IPS-18a (cell line): Measurements from ENCODE around the gene USP47.

ENCODE experiments used
- H3K27ac ChIP-seq: one replicate; pipeline ENCODE4 v1.5.1; 2013; ENCODE audit warnings: low read length
- H3K27me3 ChIP-seq: one replicate; pipeline ENCODE4 v1.6.1; 2013; ENCODE audit warnings: mild to moderate bottlenecking, low read length; ENCODE audit not compliant: control insufficient read depth, insufficient read depth
- H3K36me3 ChIP-seq: one replicate; pipeline ENCODE4 v1.6.1; 2013; ENCODE audit warnings: low read depth, low read length; ENCODE audit not compliant: control insufficient read depth
- H3K4me1 ChIP-seq: one replicate; pipeline ENCODE4 v1.6.1; 2013; ENCODE audit warnings: low read depth, low read length; ENCODE audit not compliant: control insufficient read depth
- H3K4me3 ChIP-seq: one replicate; pipeline ENCODE4 v1.5.1; 2013; ENCODE audit warnings: low read length
- H3K9ac ChIP-seq: one replicate; pipeline ENCODE4 v1.6.1; 2013; ENCODE audit warnings: mild to moderate bottlenecking, low read length, moderate library complexity
- H3K9me3 ChIP-seq: one replicate; pipeline ENCODE4 v1.6.1; 2013; ENCODE audit warnings: low read depth, low read length; ENCODE audit not compliant: control insufficient read depth

USP47 gene

DNA sequence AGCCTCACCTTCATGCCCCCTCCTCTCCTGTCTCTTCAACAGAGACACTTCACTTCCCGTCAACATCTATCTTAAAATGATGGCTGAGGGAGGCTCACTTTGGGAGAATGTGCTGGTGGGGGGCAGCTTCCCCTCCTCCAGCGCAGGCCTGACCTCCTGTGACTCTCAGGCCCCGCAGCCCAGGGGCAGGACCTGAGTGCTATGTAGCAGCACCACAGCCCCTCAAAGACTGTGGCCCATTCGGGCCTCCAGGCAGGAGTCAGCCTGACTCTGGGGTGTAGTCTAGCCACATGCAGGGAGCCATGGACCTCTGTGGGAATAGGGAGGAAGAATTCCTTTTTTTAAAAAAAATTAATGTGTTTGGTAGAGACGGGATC, 123.0 kb downstream of the USP47 start:
- Histone ChIP-seq H3K4me1 (no peaks in the 10 kb centered on the region), H3K27me3 (no peaks in the 10 kb centered on the region), H3K4me3 (no peak overlapping the region), H3K27ac (no peak overlapping the region), H3K36me3 (no peaks in the 10 kb centered on the region), H3K9me3 (no peaks in the 10 kb centered on the region), H3K9ac (no peak overlapping the region)

DNA sequence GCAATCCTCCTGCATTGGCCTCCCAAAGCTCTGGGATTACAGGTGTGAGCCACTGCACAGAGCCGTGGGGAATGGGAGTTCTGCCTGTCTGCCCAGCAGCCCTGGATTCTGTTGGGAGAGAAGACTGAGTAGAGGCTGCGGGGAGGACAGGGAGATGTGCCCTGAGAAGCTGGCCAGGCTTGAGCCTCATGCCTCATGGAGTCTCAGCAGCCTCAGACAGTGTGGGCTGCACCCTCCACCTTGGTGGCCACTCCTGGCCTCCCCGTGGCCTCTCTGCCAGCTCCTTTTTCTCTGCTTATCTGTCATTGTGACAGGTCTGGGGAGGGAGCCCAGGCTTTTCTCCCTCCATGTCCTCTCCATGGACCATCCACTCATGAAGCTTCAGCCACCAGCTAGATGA, 123.4 kb downstream of the USP47 start:
- H3K27me3 ChIP-seq = no peaks in the 10 kb centered on the region
- no peaks in the 10 kb centered on the region for H3K4me1 ChIP-seq
- no peaks in the 10 kb centered on the region for H3K9me3 ChIP-seq
- H3K27ac ChIP-seq = no peak overlapping the region
- no peak overlapping the region for H3K4me3 ChIP-seq
- H3K9ac ChIP-seq = no peak overlapping the region
- no peaks in the 10 kb centered on the region for H3K36me3 ChIP-seq

DNA sequence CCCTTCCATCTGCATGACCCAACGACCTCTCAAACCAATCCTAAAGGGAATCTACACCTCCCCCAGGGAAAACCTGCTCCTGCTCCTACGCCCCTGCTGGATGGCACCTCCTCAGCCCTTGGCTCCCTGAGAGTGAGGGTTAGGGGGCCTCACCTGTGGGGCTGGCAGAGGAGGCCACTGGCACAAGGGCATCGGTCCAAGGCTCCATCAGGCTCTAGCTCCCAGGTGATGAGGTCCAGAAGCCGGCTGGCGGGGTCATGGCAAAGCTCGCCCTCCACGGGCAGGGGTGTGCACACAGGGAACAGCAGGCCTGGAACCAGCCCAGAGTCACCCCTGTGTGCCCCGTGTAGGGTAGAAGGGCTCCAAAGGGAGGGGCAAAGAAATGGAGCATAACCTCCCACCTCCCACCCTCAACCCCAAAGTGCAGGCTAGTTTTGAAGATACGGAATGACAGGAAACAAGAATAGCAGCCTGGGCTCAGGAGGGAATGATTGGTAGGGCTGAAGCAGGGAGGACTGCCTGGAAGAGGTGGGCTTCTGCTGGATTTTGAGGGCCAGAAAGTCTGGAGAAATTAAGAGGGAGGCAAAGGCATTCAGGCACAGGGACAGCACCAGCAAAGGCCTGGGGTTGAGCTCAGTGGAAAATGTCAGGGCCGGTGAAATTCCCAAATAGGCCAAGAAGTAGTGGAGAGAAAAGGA, 124.0 kb downstream of the USP47 start:
- H3K9me3 ChIP-seq = no peaks in the 10 kb centered on the region
- no peaks in the 10 kb centered on the region for H3K36me3 ChIP-seq
- H3K9ac ChIP-seq = no peak overlapping the region
- no peak overlapping the region for H3K27ac ChIP-seq
- no peaks in the 10 kb centered on the region for H3K4me1 ChIP-seq
- H3K4me3 ChIP-seq = no peak overlapping the region
- no peaks in the 10 kb centered on the region for H3K27me3 ChIP-seq

DNA sequence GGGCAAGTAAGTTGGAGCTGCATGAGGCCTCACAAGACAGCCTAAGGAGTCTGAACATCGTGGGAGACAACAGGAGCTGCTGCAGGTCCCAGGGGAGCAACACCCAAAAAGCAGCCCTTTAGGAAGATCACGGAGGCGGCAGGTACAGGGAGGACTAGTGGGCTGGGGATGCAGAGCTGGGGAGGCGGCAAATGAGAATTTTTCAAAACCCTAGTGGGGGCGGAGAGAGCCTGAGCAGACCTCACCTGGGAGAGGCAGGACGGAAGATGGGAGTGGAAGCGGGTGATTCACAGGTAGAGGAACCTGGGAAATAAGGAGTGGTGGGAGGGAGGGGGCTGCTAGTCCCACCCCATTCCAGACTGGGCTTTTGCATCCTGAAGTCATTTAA, 124.6 kb downstream of the USP47 start:
- Histone ChIP-seq H3K9ac (no peak overlapping the region), H3K4me1 (no peaks in the 10 kb centered on the region), H3K27ac (no peak overlapping the region), H3K27me3 (no peaks in the 10 kb centered on the region), H3K36me3 (no peaks in the 10 kb centered on the region), H3K4me3 (no peak overlapping the region), H3K9me3 (no peaks in the 10 kb centered on the region)

DNA sequence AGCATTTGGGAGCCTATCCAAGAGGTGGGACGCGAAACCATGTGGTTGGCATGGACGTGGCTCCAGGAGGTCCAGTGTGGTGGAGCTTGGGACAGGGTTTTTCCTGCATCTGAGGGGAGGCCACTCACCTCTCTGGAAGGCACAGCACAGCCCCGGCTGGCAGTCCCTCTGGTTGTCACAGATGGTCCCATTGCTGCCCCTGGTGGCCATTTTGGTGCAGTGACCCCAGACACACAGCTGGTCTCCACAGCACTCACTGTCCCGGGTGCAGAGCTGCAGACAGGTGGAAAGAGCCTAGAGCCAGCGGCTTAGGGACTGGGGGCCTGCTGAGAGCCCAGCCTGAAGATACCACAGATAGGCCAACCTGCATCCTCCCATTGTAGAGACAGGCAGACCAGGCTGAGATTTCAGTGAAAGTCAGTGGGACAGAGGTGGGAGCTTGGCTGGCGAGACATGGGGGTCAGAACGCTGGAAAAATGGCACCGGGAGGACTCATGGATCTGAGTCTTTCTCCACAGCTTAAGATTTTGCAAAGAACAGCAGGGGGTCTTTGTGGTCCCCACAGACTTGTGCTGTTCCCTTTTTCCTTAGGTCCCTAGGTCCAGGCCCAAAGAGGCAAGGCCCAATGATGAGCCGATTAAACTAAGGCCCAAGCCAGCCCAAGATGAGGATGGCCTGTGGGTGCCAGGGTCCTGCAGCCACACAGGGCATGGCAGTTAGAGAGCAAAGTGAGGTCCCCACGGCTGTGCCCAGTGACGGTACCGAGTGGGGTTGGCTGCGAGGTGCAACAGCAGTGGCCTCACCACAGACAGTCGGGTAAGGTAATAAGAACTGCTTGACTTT, 125.3 kb downstream of the USP47 start:
- H3K4me3 ChIP-seq = no peak overlapping the region
- no peak overlapping the region for H3K9ac ChIP-seq
- no peaks in the 10 kb centered on the region for H3K36me3 ChIP-seq
- H3K4me1 ChIP-seq = no peaks in the 10 kb centered on the region
- no peak overlapping the region for H3K27ac ChIP-seq
- no peaks in the 10 kb centered on the region for H3K27me3 ChIP-seq
- H3K9me3 ChIP-seq = no peaks in the 10 kb centered on the region

DNA sequence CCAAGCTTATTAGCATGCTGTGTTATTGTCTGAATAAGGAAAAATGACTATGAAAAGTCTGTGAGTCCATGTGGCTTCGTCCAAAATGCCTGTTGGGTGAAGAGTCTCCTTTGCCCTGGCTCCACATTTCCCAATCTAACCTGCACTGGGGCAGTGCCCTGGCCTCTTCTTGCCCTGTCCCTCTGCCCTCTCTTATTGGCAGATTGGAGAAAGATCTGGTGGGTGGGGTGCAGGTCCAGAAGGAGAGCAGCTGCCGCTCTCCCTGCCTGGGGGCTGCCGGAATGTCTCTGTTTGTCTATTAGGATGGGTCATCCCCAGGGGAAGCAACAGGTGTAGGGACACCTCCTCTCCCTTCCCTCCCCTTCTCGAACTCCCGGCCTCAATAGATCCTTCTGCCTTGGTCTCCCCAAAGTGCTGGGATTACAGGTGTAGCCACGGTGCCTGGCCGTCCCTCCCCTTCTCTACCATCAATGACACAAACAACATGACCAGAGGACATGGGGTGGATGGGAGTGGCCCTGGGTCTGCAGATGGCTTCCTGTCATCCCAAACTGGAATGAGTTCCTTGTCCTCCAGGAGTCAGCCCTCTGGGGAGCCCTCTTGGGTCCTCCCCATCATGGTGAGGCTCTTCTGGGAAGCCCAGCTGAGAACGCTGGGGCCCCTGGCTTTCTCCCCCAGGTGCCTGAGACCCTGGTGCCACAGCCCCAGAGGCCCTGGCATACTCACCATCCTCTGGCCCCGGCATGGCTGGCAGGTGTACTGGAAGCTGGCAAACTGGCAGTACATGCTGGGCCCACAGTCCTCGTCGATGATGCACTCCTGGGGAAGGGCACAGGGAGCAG, 126.1 kb downstream of the USP47 start:
- no peak overlapping the region for H3K27ac ChIP-seq
- no peaks in the 10 kb centered on the region for H3K27me3 ChIP-seq
- H3K4me3 ChIP-seq = no peak overlapping the region
- H3K9ac ChIP-seq = no peak overlapping the region
- H3K4me1 ChIP-seq = no peaks in the 10 kb centered on the region
- no peaks in the 10 kb centered on the region for H3K36me3 ChIP-seq
- no peaks in the 10 kb centered on the region for H3K9me3 ChIP-seq

DNA sequence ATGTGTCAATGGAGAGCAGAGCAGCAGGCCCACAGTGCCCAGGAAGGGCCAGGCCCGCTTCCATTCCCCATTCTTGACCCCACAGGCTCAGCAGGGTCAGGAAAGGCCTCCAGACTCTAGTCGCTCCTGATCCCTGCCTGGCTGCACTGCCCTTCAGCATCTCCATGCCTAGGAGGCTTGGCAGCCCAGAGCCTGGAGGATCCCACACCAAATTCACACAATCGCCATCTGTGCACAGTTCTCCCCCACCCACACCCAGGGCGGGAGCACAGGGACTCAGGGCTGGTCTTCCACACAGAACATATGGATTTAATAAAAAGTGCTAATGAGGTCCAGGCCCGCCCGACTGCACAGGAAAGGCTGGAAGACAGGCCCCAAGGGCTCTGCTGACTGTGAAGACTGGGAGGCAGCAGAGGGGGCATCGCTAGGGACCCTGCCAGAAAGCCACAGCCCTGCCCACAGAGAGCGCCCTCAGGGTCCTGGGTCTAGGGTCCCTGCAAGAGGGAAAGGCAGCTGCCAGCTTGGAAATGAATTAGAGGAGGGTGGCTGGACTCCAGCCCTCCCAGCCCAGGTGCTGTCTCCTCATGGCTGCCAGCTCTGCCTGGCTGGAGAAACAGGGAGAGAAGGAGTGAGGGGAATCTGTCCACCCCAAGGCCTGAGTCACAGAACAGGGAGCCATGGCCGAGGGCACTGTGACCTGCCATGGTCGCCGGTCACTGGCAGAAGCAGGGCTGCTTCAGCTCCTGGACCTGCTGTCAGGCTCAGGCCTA, 126.9 kb downstream of the USP47 start:
- Histone ChIP-seq H3K4me1 (no peaks in the 10 kb centered on the region), H3K27me3 (no peaks in the 10 kb centered on the region), H3K9me3 (no peaks in the 10 kb centered on the region), H3K9ac (no peak overlapping the region), H3K27ac (no peak overlapping the region), H3K36me3 (no peaks in the 10 kb centered on the region), H3K4me3 (no peak overlapping the region)

DNA sequence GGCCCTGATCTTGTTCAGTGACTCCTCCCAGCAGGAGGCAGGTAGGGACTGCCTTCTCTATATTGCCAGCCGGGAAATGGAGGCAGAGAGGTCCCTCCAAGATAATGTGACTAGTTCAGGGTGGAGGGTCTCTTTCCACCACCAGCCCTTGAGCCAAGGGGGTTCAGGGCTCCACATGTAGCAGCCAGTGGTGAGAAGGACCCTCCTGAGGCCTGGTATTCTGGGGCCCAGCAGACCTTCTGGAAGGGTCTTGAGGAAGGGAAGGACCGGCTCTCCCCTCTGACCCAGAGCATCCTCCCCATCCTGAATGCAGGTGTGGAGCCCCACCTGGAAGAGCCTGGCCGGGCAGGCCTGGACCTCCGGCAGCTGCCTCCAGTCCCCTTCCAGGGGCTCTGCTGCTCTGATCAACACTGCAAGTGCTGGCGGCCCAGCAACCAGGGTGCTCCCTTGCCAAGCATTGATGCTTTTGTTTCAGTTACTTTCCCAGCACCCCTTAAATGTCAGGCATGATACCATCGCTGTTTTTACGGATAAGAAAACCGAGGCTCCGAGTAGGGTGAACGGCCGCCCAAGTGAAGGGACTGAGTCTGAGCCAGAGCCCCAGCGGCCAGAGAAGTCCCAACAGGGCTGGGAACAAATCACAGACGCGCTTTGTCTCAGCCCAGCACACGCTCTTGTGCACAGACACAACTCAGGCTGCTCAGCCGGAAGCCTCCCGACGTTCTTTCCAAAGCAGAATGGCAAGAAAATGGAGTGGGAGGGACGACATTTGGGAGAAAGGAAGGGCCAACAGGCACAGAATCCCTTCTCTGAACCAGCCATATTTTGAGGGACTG, 127.8 kb downstream of the USP47 start:
- Histone ChIP-seq H3K9ac (no peak overlapping the region), H3K36me3 (no peaks in the 10 kb centered on the region), H3K27ac (no peak overlapping the region), H3K9me3 (no peaks in the 10 kb centered on the region), H3K4me1 (no peaks in the 10 kb centered on the region), H3K4me3 (no peak overlapping the region), H3K27me3 (no peaks in the 10 kb centered on the region)

DNA sequence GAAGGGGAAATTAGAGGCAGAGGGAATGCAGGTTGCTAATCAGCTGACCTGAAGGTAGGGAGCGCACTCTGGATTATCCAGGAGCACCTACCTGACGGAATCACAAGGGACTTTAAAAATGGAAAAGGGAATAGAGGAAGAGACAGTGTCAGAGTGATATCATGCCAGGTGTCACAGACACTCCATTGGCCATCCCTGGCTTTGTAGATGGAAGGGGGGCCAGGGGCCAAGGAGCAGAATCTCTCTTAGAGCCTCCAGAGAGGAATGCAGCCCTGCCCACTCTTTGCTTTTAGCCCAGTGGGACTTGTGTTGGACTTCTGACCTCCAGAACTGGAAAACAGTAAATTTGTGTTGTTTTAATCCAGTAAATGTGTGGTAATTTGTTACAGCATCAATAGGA, 128.8 kb downstream of the USP47 start:
- H3K4me1 ChIP-seq = no peaks in the 10 kb centered on the region
- no peak overlapping the region for H3K27ac ChIP-seq
- no peaks in the 10 kb centered on the region for H3K9me3 ChIP-seq
- H3K27me3 ChIP-seq = no peaks in the 10 kb centered on the region
- H3K9ac ChIP-seq = no peak overlapping the region
- no peaks in the 10 kb centered on the region for H3K36me3 ChIP-seq
- no peak overlapping the region for H3K4me3 ChIP-seq

DNA sequence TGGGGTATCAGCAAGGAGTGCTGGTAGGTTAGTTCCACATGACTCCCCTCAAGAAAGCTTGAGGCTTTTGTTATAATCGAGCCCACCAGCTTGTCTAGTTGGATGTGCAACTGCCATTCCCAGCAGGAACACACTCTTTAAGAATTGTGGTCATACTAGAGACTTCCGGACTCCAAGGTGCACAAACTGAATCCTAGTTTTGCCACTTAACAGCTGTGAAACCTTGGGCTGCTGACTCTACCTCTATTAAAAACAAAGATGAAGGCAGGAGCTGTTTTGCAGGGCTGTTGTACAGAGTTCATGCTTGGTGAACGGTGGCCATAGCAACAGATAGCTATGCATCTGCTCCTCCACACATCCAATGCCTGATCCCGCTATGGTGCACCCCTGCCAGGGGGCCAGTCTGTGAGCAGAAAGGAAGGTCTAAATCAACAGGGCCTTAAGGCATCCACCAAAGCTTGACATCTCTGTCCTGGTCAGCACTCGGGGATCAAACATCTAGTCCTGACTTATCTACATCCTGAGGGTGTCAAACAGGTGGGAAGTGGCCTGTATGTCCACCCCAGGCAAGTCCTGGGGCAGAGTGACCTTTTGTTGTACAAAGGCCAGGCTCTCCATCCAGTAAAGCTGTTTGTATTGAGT, 130.3 kb downstream of the USP47 start:
- no peaks in the 10 kb centered on the region for H3K9me3 ChIP-seq
- H3K4me1 ChIP-seq = peaks cover 5% of the 10 kb centered on the region
- H3K36me3 ChIP-seq = no peaks in the 10 kb centered on the region
- H3K27me3 ChIP-seq = no peaks in the 10 kb centered on the region
- no peak overlapping the region for H3K9ac ChIP-seq
- no peak overlapping the region for H3K4me3 ChIP-seq
- no peak overlapping the region for H3K27ac ChIP-seq
